ENCODE measurements around the gene ZNF789.

DNA sequence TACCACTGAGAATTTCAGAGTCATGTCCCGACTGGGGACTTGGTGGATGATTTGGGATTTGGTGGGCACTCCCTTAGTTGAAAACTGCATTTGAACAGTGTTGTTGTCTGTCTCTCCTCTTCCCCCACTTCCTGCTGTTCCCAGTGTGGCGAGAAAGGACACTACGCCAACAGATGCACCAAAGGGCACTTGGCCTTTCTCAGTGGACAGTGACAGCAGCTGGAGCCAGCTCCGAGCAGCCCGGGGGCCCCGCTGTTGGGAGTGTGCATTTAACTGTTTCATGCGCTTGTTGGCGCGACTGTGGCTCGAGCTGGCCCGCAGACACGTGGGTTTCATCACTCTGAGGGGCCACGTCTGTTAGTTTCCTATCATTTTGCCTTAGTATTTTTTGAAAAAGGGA, 16.4 kb upstream of the ZNF789 start:
- TF ChIP-seq CTCF (IDR thresholded peaks at IDR 0.05; ENCODE audit: insufficient read depth, low read depth, low read length) (no peak), EZH2 (IDR thresholded peaks at IDR 0.05; ENCODE audit: insufficient read depth, low read length) (no peak)

Measured in astrocyte (in vitro differentiated cells and primary cell).